Activated CD8-positive, alpha-beta T cell treated with anti-CD3 and anti-CD28 coated beads for 36 hours (primary cell): ENCODE results near the gene PES1. TPM values are rescaled to one million over a fixed set of nuclear protein-coding genes. Genes with fewer than 3 reads are reported as not detected.
"Not testable (repeated sequence)": the region's sequence is repeated elsewhere in the genome, so short reads cannot be mapped to it uniquely, and the experiment has no call there.

Source experiments
- ATAC-seq: fragments of 200-7000 bp; cut with Tn5 transposase; one replicate; pipeline ENCODE4 v1.10.0; 2021; ENCODE audit warnings: mild to moderate bottlenecking, moderate library complexity
- CTCF ChIA-PET: fragments of 350-600 bp; sonication (Branson Sonifier 250); formaldehyde crosslinking; loops from one replicate; lab custom pipeline; 2021; ENCODE audit warnings: antibody characterized with exemption; lab: Charles Lee
- POLR2A ChIA-PET: fragments of 350-600 bp; sonication (Branson Sonifier 250); formaldehyde crosslinking; loops from one replicate; lab custom pipeline; 2021; ENCODE audit warnings: antibody characterized with exemption; lab: Charles Lee
- DNase-seq: peaks from one replicate; pipeline ENCODE4 v3.0.0-alpha.2; 2020
- H3K27ac Mint-ChIP-seq: one replicate; pipeline ENCODE4 v1.8.0; 2021; ENCODE audit warnings: mild to moderate bottlenecking, mixed read lengths
- H3K27me3 Mint-ChIP-seq: one replicate; pipeline ENCODE4 v1.8.0; 2021; ENCODE audit warnings: mixed read lengths
- H3K36me3 Mint-ChIP-seq: one replicate; pipeline ENCODE4 v1.8.0; 2021; ENCODE audit warnings: low read depth, mixed read lengths
- H3K4me1 Mint-ChIP-seq: one replicate; pipeline ENCODE4 v1.8.0; 2021; ENCODE audit warnings: low read depth, mixed read lengths
- H3K4me3 Mint-ChIP-seq: one replicate; pipeline ENCODE4 v1.8.0; 2021; ENCODE audit warnings: mild to moderate bottlenecking, moderate library complexity, mixed read lengths
- H3K9me3 Mint-ChIP-seq: one replicate; pipeline ENCODE4 v1.8.0; 2021; ENCODE audit warnings: mixed read lengths
- intact Hi-C: fragments of 100-400 bp; cut with micrococcal nuclease; formaldehyde crosslinking; loops from one replicate; pipeline ENCODE4 v1.10.0; 2022
- total RNA-seq, 2 experiments: library from RNA; stranded (reverse); gene quantifications; one replicate each; pipeline ENCODE4 v1.2.3, GENCODE V29; 2021
- TF ChIP-seq, protein P1 (sequence below): fragments of 200-600 bp; IDR thresholded peaks from one replicate; pipeline ENCODE4 v1.8.0; 2022; ENCODE audit warnings: antibody characterized with exemption, mild to moderate bottlenecking

Gene PES1
- total RNA-seq, 2 experiments from 2014 or later, result 123 to 131 TPM

DNA sequence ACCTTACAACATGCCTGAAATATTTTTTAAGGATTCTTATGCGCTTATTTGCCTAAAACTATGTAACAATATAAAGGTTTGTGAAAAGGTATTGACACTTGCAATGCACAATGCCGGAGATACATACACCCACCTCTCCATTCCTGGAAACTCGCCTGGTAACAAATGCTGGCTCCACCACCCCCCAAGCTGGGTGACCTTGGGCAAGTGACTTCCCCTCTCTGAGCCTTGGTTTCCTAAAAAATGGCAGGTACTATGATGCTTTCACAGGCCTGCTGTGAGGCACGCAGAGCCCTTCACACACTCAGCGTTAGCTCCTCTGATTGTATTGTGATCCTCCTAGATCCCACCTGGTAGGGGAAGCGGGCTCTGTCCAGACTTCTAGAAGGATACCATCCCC is 19.5 kb downstream of the PES1 start:
- H3K27me3 Mint-ChIP-seq, result no peaks in the 10 kb centered on the region
- no peaks in the 10 kb centered on the region for H3K9me3 Mint-ChIP-seq
- DNase-seq (no peak), ATAC-seq (no peak)
- intact Hi-C loops, result no loop called here
- TF ChIP-seq, protein P1, sequence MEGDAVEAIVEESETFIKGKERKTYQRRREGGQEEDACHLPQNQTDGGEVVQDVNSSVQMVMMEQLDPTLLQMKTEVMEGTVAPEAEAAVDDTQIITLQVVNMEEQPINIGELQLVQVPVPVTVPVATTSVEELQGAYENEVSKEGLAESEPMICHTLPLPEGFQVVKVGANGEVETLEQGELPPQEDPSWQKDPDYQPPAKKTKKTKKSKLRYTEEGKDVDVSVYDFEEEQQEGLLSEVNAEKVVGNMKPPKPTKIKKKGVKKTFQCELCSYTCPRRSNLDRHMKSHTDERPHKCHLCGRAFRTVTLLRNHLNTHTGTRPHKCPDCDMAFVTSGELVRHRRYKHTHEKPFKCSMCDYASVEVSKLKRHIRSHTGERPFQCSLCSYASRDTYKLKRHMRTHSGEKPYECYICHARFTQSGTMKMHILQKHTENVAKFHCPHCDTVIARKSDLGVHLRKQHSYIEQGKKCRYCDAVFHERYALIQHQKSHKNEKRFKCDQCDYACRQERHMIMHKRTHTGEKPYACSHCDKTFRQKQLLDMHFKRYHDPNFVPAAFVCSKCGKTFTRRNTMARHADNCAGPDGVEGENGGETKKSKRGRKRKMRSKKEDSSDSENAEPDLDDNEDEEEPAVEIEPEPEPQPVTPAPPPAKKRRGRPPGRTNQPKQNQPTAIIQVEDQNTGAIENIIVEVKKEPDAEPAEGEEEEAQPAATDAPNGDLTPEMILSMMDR, result no peak
- peaks cover 16% of the 10 kb centered on the region for H3K36me3 Mint-ChIP-seq
- peaks cover 6% of the 10 kb centered on the region for H3K4me1 Mint-ChIP-seq
- CTCF ChIA-PET, result no interaction called here
- POLR2A ChIA-PET, result interaction anchor here (1.0 kb wide), 1 partner anchor 16 kb away, joined by 3 read pairs; no protein-coding TSS in a partner anchor
- no peak overlapping the region for H3K27ac Mint-ChIP-seq
- no peak overlapping the region for H3K4me3 Mint-ChIP-seq

DNA sequence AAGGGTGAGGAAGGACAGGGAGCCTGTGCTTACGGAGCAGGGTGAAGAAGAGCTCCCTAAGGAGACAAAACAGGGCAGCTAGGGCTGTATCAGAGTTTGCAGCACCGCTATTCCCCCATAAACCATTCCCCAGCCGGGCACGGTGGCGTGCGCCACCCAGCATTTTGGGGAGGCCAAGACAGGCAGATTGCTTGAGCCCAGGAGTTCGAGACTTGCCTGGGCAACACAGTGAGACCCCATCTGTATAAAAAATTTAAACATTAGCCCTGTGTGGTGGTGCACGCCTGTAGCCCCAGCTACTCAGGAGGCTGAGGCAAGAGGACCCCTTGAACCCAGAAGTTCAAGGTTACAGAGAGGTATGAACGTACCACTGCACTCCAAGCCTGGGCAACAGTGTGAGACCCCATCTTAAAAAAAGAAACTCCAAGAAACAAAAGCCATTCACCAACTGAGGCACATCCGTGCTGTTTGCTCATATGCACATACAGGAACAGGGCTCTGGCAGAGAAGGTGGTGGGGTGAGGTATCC is 22.0 kb downstream of the PES1 start:
- no peak for ATAC-seq
- H3K27ac Mint-ChIP-seq, result no peak overlapping the region
- H3K4me1 Mint-ChIP-seq, result no peaks in the 10 kb centered on the region
- H3K4me3 Mint-ChIP-seq, result no peak overlapping the region
- ChIA-PET CTCF (no interaction called here), POLR2A (no interaction called here)
- TF ChIP-seq, protein P1, result no peak
- intact Hi-C loops, result no loop called here
- no peak for DNase-seq
- H3K27me3 Mint-ChIP-seq, result no peaks in the 10 kb centered on the region
- H3K36me3 Mint-ChIP-seq, result no peaks in the 10 kb centered on the region
- H3K9me3 Mint-ChIP-seq, result no peaks in the 10 kb centered on the region

DNA sequence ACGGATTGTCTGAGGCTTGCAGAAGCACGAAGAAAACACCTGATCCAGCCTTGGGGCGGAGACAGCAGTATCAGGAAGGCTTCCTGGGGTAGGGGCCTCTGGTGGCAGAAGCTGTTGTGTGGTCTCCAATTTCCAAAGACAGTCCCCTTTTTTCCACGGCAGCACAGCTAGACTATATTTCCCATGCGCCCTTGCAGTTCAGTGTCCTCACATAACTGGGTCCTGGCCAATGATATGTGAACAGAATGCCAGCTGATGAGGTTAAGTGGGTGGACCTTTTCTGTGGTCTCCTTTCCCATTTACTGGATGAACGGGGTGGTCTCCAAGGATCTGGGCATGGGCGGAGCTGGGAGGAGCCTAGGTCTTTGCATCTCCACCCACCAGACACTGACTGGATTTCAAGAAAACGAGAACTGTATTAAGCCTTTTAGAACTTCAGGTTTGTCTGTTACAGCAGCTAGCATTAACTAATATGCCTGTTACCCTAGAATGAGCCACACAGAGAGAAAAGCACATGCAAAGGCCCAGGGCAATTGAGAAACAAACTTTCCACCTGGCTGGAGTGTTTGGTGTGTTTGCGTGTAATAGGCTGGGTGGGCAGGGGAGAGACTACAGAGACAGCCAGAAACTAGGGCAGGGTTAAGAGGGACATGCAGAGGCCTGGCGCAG is 23.4 kb downstream of the PES1 start:
- no peaks in the 10 kb centered on the region for H3K36me3 Mint-ChIP-seq
- POLR2A ChIA-PET, result interaction anchor here (1.0 kb wide), 1 partner anchor 13 kb away, joined by 3 read pairs; no protein-coding TSS in a partner anchor
- H3K27me3 Mint-ChIP-seq, result no peaks in the 10 kb centered on the region
- CTCF ChIA-PET, result no interaction called here
- TF ChIP-seq, protein P1, result no peak
- intact Hi-C loops, result no loop called here
- no peaks in the 10 kb centered on the region for H3K4me1 Mint-ChIP-seq
- no peak overlapping the region for H3K4me3 Mint-ChIP-seq
- H3K9me3 Mint-ChIP-seq, result no peaks in the 10 kb centered on the region
- H3K27ac Mint-ChIP-seq, result no peak overlapping the region
- DNase-seq (no peak), ATAC-seq (no peak)

DNA sequence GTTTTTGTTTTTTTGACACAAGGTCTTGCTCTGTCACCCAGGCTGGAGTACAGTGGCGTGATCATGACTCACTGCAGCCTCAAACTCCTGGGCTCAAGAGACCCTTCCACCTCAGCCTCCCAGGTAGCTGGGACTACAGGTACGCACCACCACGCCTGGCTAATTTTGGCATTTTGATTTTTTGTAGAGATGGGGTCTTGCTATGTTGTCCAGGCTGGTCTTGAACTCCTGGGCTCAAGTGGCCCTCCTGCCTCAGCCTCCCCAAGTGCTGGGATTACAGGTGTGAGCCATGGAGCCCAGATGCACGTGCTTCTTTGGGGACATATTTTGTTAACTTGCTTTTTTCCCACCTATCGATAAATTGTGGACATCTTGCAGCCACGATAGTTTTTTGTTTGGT is 24.4 kb downstream of the PES1 start:
- DNase-seq, H3K9me3 Mint-ChIP-seq, H3K27ac Mint-ChIP-seq, H3K36me3 Mint-ChIP-seq, H3K4me1 Mint-ChIP-seq, H3K4me3 Mint-ChIP-seq, CTCF ChIA-PET, H3K27me3 Mint-ChIP-seq, intact Hi-C loops, ATAC-seq: not testable (repeated sequence)
- POLR2A ChIA-PET, result interaction anchor here (1.0 kb wide), 1 partner anchor 14 kb away, joined by 3 read pairs; no protein-coding TSS in a partner anchor

DNA sequence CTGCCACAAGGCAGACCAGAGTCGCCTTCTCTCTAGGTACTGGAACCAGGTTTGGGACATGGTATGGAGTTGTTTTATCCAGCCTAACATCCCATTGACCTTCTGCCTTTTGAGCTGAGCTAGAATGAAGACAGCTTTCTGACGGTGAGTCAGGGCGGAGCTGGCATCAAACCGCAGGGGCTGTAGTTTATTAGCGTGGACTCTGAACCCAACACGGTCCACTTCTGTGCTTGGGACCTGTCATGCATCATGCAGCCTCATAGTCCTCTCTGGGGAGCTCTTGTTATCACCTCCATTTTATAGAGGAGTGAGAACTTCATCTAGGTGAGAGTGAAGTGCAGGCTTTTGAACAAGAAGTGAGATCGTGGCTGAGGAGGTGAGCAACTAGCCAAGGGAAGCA is 25.6 kb downstream of the PES1 start:
- Mint-ChIP-seq H3K4me3 (no peak overlapping the region), H3K27me3 (no peaks in the 10 kb centered on the region), H3K4me1 (no peaks in the 10 kb centered on the region), H3K36me3 (no peaks in the 10 kb centered on the region), H3K9me3 (no peaks in the 10 kb centered on the region), H3K27ac (no peak overlapping the region)
- TF ChIP-seq, protein P1, result no peak
- DNase-seq, result no peak
- intact Hi-C loops, result no loop called here
- POLR2A ChIA-PET, result interaction anchor here (0.9 to 1.2 kb wide), 2 partner anchors 14 to 129 kb away, joined by 3 to 4 read pairs; no protein-coding TSS in a partner anchor
- CTCF ChIA-PET, result interaction anchor here (1.6 kb wide), 1 partner anchor 10 kb away, joined by 4 read pairs; no protein-coding TSS in a partner anchor
- ATAC-seq, result no peak
